GM19467 (cell line): Measurements from ENCODE around the gene MPRIP.
"Not testable (repeated sequence)": the region's sequence is repeated elsewhere in the genome, so short reads cannot be mapped to it uniquely, and the experiment has no call there.

ENCODE experiments used
- ATAC-seq: cut with Tn5 transposase; IDR thresholded peaks from one replicate; pipeline ENCODE4 v1.9.1; 2021; ENCODE audit warnings: mild to moderate bottlenecking, moderate library complexity; ENCODE audit not compliant: unreplicated experiment

MPRIP gene

GRCh38 chr17:17142556-17142955 lies 100.3 kb downstream of the MPRIP start:
- no peak for ATAC-seq

- no peak for ATAC-seq
Measured at GRCh38 chr17:17143501-17143900, 101.2 kb downstream of the MPRIP start.

DNA sequence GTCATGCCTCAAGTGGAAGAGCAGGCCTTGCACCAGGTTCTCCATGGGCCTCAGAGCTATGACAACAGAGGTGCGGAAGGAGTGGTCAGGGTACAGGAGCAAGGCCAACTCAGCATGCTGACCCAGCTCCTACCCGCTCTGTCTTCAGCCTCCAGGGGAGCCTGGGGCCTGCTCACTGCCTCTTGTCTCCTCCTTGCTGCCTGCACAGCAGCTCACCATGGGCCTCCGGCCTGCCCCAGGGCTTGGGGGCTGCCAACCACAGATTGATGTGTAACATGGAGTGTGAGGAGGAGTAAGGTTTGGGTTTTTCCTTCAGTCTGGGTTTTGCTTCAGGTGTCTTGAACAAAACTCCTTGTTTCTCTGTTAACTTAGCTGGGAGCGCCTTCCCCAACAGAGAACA lies 101.8 kb downstream of the MPRIP start:
- ATAC-seq = no peak

DNA sequence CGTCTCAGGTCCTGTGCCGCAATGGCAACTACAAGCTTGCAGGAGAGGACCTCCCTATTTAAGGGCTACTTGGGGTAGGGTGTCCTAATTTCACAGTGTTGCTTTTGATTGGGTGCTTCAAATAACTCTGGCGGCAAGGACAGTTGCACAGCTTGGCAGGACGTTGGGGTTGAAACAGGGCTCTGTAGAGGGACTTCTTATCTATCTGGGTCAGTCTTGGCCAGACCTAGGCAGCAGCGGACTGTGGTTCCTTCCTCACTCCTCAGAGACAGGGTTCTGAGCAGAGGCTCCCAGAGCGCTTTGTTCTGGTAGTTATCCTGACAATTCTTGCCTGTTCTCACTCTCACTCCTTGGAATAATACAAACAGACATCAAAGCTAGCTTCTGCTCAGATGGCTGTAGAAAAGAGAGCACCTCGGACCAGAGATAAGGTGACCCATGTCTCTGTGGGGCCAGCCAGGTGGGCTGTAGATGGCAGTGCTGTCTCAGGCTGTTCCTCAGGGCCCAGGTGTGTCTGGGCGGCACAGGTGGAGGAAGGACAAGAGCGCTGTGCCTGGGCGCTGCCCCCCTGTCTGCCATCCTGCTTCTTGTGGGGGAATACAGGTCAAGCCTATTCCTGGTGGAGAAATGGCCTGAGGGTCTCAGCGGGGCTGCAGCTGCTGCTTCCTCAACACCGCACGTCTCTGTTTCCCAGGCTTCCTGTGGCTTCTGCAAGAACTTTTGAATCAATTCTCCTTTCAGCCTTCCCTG lies 102.8 kb downstream of the MPRIP start:
- ATAC-seq = no peak

- ATAC-seq = no peak
Measured at GRCh38 chr17:17146786-17147406, 104.6 kb downstream of the MPRIP start.

- ATAC-seq = no peak
Measured at GRCh38 chr17:17147821-17148220, 105.6 kb downstream of the MPRIP start.

GRCh38 chr17:17149520-17150447 lies 107.5 kb downstream of the MPRIP start:
- no peak for ATAC-seq

GRCh38 chr17:17150448-17150800 lies 108.2 kb downstream of the MPRIP start:
- ATAC-seq = no peak

- no peak for ATAC-seq
Measured at GRCh38 chr17:17151055-17151454, 108.8 kb downstream of the MPRIP start.

- no peak for ATAC-seq
Measured at GRCh38 chr17:17151541-17151940, 109.3 kb downstream of the MPRIP start.

DNA sequence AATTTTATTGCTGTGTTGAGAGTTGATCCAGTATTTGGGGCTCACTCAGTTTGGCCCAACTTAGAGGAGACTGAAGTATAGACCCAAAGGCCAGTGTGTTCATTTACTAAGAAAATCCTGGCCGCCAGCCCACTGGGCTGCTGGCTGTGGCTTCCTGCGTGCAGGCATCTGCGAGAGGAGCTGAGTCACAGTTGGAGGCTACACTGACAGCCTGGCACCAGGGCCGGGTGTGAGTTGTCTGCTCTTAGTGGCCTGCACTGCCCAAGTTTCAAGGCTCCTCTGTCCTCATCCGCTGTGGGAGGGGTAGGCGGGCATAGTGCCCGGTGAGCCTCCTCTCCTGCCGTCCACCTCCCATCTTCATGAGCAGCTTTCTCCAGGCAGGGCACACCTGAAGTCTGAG lies 109.7 kb downstream of the MPRIP start:
- no peak for ATAC-seq

- no peak for ATAC-seq
Measured at GRCh38 chr17:17152385-17152784, 110.1 kb downstream of the MPRIP start.

GRCh38 chr17:17153071-17153470 lies 110.8 kb downstream of the MPRIP start:
- no peak for ATAC-seq

- no peak for ATAC-seq
Measured at GRCh38 chr17:17153709-17154108, 111.5 kb downstream of the MPRIP start.

DNA sequence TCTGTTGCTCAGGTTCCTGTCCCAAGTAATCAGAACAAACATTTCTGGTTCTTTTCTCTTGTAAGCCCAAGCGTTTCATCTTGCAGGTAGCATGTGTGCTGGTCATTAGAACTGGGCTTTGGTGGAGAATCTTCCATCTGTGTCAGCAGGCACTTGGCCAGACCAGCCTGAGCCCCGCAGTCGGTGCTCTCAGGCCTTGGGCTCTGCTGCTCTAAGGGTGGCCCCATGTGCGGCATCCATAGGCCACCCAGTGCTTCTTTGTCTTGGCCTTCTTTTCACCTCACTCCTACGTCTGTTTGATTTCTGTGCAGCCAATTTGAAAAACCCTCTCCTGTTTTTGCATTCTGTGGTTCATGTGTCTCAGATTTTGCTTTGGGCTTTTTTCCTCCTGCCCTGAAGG lies 112.3 kb downstream of the MPRIP start:
- ATAC-seq = no peak

DNA sequence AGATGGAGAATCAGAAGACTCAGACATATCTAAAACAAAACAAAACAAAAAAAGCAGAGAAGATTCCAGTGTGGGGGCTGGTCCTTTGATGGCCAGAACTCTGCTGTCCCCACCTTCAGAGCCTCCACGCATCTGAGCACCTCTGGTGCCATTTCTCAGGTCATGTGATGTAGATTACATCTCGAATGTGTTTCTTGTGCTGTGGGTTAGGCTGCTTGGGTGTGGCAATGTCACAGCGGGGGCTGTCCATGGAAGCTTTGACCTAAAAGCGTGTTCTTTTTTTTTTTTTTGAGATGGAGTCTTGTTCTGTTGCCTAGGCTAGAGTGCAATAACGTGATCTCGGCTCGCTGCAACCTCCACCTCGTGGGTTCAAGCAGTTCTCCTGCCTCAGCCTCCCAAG lies 112.7 kb downstream of the MPRIP start:
- ATAC-seq = no peak

GRCh38 chr17:17155568-17155967 lies 113.3 kb downstream of the MPRIP start:
- ATAC-seq = no peak

GRCh38 chr17:17156107-17156506 lies 113.8 kb downstream of the MPRIP start:
- ATAC-seq = no peak

DNA sequence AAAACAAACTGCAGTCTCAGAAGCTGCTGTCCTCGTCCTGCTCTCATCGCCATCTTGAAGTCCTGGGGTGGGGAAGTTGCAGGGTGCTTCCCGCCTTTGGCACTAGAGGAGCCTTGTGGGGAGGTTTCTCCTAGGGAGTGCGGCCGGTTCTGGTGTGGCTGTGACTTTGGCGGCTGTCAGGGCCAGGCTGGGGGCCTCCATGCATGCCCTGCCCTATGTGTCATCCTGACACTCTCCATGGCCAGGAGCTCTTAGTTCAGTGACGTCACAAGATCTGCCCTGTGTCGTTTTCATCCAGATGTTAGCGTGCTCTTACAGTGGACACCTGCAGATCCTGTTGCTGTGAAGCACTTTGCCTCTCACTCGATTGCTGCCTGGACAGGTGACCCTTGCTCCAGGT lies 114.3 kb downstream of the MPRIP start:
- no peak for ATAC-seq

DNA sequence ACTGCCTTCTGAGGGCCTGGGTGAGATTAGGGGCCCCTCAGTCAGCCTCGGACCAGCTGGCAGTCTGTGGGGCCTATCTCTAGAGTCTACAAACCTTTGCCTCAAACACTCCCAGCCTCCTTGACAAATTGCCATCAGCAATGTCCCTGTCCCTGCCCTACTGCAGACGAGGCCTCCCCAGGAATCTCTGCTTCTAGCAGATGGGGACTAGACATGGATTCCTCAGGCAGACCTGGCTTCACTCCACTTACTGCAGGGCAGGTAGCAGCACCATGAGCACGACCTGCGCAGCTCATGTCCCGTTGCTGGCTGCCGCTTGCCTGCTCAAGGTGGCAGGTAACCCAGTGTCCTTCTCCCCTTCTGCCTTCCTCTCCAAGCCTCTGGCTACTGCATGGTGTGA lies 114.8 kb downstream of the MPRIP start:
- ATAC-seq = no peak

DNA sequence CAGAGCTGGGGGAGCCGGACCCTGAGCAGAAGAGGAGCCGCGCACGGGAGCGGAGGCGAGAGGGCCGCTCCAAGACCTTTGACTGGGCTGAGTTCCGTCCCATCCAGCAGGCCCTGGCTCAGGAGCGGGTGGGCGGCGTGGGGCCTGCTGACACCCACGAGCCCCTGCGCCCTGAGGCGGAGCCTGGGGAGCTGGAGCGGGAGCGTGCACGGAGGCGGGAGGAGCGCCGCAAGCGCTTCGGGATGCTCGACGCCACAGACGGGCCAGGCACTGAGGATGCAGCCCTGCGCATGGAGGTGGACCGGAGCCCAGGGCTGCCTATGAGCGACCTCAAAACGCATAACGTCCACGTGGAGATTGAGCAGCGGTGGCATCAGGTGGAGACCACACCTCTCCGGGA lies 116.2 kb downstream of the MPRIP start:
- ATAC-seq = not testable (repeated sequence)

DNA sequence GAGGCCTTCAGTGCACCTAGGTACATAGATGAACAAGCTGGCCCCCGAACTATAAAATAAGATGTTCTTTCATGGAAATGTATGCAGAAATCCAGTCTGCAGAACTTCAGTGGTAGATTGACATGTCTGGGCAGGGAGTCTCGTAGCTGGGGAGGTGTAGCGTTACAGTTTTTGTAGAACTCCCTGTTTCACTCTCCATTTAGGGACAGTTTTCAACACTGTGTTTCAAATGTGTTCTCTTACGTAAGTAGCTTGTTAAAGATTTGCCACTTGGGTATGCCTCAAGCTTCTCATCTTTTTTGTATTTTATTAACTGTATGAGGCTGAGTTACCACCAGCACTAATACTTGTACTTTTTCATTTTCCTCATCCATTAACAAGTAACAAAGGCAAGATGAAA lies 117.3 kb downstream of the MPRIP start:
- no peak for ATAC-seq
